ENCODE data around the gene PCK2. TPM values are rescaled to one million over a fixed set of nuclear protein-coding genes. Genes with fewer than 3 reads are reported as not detected.

The PCK2 gene
- total RNA-seq, 2 donors from 2014 or later: 133 to 173 TPM

DNA sequence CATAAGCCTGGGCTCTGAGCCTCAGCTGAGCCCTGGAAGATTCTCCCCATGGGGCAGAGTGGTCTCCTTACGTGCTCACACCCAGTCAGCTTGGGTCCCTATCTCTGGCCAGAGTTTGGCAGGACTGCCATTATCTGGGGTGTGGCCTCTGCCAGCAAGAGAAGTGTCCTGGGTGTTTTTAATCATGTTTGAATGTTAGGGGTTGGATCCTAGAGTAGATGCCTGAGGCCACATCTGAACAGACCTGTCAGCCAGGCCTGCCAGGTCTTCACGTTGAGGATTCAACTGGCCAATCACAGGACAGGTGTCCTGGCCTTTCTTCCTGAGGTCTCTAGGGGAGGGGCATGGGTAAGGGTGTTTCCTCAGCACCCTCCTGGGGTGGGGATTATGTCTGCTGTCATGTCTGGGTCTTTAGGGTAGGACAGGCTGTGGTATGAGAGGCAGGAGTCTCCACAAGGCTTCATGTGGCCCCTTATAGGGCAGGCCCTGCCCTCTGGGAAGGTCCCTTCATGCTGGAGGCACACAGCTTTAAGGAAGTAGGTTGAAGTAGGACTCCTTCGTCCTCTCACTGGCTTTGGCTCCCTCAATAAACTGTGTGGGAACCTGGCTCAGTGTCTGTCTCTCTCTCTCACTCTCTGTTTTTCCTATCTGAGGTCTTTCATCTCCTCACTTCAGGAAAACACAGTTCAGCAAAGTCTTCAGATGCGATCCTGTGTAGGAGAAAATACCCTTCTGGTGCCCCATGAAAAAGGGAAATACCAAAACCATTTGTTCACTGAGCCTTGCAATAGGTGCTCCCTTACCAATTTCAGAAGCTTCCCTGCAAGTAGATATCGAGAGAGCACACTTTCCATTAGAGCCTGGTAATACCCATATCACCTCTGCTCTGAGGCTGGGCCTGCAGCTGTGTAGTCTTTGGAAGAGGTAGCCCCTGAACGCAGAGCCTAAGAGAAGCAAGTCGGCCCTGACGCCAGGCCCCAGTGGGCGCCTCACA is 29.6 kb downstream of the PCK2 start:
- H3K9me3 ChIP-seq: no peaks in the 10 kb centered on the region
- intact Hi-C loops (cut with DNase I): no loop called here
- TF ChIP-seq, protein P1, sequence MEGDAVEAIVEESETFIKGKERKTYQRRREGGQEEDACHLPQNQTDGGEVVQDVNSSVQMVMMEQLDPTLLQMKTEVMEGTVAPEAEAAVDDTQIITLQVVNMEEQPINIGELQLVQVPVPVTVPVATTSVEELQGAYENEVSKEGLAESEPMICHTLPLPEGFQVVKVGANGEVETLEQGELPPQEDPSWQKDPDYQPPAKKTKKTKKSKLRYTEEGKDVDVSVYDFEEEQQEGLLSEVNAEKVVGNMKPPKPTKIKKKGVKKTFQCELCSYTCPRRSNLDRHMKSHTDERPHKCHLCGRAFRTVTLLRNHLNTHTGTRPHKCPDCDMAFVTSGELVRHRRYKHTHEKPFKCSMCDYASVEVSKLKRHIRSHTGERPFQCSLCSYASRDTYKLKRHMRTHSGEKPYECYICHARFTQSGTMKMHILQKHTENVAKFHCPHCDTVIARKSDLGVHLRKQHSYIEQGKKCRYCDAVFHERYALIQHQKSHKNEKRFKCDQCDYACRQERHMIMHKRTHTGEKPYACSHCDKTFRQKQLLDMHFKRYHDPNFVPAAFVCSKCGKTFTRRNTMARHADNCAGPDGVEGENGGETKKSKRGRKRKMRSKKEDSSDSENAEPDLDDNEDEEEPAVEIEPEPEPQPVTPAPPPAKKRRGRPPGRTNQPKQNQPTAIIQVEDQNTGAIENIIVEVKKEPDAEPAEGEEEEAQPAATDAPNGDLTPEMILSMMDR (IDR thresholded peaks at IDR 0.05): no peak
- no peak overlapping the region for H3K9ac ChIP-seq (ENCODE audit: low read depth in 2 of 2, low read length in 2 of 2)
- peaks cover 11% of the 10 kb centered on the region for H3K36me3 ChIP-seq
- H3K4me3 ChIP-seq: no peak overlapping the region
- no peaks in the 10 kb centered on the region for H3K4me1 ChIP-seq
- DNase-seq: no peak
- no peaks in the 10 kb centered on the region for H3K27me3 ChIP-seq
- no peak overlapping the region for H3K27ac ChIP-seq

DNA sequence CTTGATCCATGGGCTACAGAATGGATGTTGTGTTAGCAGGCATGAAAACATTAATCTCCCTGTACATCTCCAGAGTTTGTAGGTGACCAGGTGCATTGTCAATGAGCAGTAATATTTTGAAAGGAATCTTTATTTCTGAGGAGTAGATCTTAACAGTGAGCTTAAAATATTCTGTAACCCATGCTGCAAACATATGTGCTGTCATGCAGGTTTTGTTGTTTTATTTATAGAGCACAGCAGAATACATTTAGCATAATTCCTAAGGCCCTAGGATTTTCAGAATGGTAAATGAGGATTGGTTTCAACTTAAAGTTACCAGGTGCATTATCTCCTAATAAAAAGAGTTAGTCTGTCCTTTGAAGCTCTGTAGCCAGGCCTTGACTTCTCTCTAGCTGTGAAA is 32.8 kb downstream of the PCK2 start:
- no peak overlapping the region for H3K9ac ChIP-seq (ENCODE audit: low read depth in 2 of 2, low read length in 2 of 2)
- no peaks in the 10 kb centered on the region for H3K27me3 ChIP-seq
- H3K9me3 ChIP-seq: no peaks in the 10 kb centered on the region
- no peaks in the 10 kb centered on the region for H3K4me1 ChIP-seq
- intact Hi-C loops (cut with DNase I): no loop called here
- TF ChIP-seq, protein P1 (IDR thresholded peaks at IDR 0.05): no peak
- DNase-seq: no peak
- H3K36me3 ChIP-seq: no peaks in the 10 kb centered on the region
- H3K4me3 ChIP-seq: no peak overlapping the region
- no peak overlapping the region for H3K27ac ChIP-seq

DNA sequence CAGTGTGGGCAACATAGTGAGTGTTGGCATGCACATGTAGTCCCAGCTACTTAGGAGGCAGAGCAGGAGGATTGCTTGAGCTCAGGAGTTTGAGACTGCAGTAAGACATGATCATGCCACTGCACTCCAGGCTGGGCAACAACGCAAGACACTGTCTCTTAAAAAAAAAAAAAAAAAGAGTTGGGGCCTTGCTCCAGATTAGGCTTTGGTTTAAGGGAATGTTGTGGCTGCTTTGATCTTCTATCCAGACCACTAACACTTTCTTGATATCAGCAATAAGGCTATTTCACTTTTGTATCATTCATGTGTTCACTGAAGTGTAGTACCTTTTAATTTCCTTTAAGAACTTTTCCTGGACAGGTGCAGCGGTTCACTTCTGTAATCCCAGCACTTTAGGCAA is 33.6 kb downstream of the PCK2 start:
- Histone ChIP-seq H3K9ac (ENCODE audit: low read depth in 2 of 2, low read length in 2 of 2) (no peak overlapping the region), H3K36me3 (no peaks in the 10 kb centered on the region)
- intact Hi-C loops (cut with DNase I): no loop called here

DNA sequence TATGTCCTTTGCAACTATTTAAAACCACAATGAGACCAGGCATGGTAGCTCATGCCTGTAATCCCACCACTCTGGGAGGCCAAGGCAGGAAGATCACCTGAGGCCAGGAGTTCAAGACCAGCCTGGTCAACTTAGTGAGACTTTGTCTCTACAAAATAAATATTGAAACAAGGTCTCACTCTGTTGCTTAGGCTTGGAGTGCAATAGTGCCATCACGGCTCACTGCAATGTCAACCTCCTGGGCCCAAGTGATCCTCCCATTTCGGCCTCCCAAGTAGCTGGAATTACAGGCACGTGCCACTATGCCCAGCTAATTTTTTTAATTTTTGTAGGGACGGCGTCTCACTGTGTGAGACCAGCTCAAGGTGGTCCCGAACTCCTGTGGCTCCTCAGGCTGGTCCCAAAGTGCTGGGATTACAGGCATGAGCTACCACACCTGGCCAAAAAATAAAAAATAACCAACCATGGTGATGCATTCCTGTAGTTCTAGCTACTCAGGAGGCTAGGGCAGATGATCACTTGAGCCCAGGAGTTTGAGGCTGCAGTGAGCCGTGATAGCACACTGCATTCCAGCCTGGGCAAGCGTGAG is 35.4 kb downstream of the PCK2 start:
- no peak for DNase-seq
- intact Hi-C loops (cut with DNase I): no loop called here
- Histone ChIP-seq H3K36me3 (no peaks in the 10 kb centered on the region), H3K27me3 (no peaks in the 10 kb centered on the region), H3K4me3 (no peak overlapping the region), H3K4me1 (no peaks in the 10 kb centered on the region), H3K9me3 (no peaks in the 10 kb centered on the region), H3K9ac (ENCODE audit: low read depth in 2 of 2, low read length in 2 of 2) (no peak overlapping the region), H3K27ac (no peak overlapping the region)
- TF ChIP-seq, protein P1 (IDR thresholded peaks at IDR 0.05): no peak

More for the DNA sequence above, 33.6 kb downstream of the PCK2 start:
- Histone ChIP-seq H3K27ac (no peak overlapping the region), H3K4me1 (no peaks in the 10 kb centered on the region), H3K4me3 (no peak overlapping the region), H3K9me3 (no peaks in the 10 kb centered on the region), H3K27me3 (no peaks in the 10 kb centered on the region)
- TF ChIP-seq, protein P1 (IDR thresholded peaks at IDR 0.05): no peak
- no peak for DNase-seq

DNA sequence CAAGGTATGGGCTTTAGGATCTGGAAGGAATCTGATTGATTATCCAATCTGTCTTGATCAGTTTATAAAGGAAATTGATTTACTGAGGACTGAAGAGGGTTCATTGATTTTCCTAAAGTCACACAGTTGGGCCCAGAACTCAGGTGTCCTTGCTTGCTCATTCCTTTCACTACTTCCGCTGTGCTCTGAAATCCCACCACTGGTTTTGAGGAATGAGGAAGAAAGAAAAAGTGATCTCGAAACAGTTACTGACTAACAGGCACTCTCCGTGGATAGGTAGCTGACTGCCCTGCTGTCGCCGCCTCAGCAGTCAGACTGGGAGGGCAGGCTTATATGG is 36.2 kb downstream of the PCK2 start, which contains the start of gene FITM1:
FITM1 (plus strand) TSS at position 280 of the 337 bp plus-strand sequence. CDS start 905 bp downstream, outside the sequence.
- no peak within 1 kb of the TSS for H3K27ac ChIP-seq
- TF ChIP-seq, protein P1 (IDR thresholded peaks at IDR 0.05): no peak
- intact Hi-C loops (cut with DNase I): no loop called here

More for the DNA sequence above, 36.2 kb downstream of the PCK2 start, which contains the start of gene FITM1:
- no peak within 1 kb of the TSS for H3K9ac ChIP-seq (ENCODE audit: low read depth in 2 of 2, low read length in 2 of 2)
- no peak within 1 kb of the TSS for H3K4me3 ChIP-seq
- no peaks in the 10 kb centered on the region for H3K9me3 ChIP-seq
- H3K36me3 ChIP-seq: no peaks in the 10 kb centered on the region
- no peaks in the 10 kb centered on the region for H3K4me1 ChIP-seq
- H3K27me3 ChIP-seq: no peaks in the 10 kb centered on the region
- no peak for DNase-seq
